Astrocyte (in vitro differentiated cells and primary cell): Measurements from ENCODE around the gene KIF18B.

Experiments
- CTCF ChIP-seq: IDR thresholded peaks from 2 replicates; pipeline ENCODE4 v1.5.1; 2011; ENCODE audit warnings: low read depth, mild to moderate bottlenecking, inconsistent platforms, low read length, moderate library complexity; ENCODE audit not compliant: insufficient read depth
- EZH2 ChIP-seq: IDR thresholded peaks from 2 replicates; pipeline ENCODE4 v1.6.1; 2012; ENCODE audit warnings: mild to moderate bottlenecking, low read length, inconsistent platforms; ENCODE audit not compliant: insufficient read depth

- no peak for TF ChIP-seq CTCF
- TF ChIP-seq EZH2 = no peak
These were observed 12.4 kb upstream of the KIF18B start for GRCh38 chr17:44959821-44960531.
